HG03060 (cell line): Measurements from ENCODE around the gene A1CF.
"Not testable (repeated sequence)": the region's sequence is repeated elsewhere in the genome, so short reads cannot be mapped to it uniquely, and the experiment has no call there.

Source experiments
- ATAC-seq: cut with Tn5 transposase; IDR thresholded peaks from one replicate; pipeline ENCODE4 v1.9.1; 2021; ENCODE audit warnings: low read depth, moderate number of reproducible peaks; ENCODE audit not compliant: unreplicated experiment

Gene A1CF

DNA sequence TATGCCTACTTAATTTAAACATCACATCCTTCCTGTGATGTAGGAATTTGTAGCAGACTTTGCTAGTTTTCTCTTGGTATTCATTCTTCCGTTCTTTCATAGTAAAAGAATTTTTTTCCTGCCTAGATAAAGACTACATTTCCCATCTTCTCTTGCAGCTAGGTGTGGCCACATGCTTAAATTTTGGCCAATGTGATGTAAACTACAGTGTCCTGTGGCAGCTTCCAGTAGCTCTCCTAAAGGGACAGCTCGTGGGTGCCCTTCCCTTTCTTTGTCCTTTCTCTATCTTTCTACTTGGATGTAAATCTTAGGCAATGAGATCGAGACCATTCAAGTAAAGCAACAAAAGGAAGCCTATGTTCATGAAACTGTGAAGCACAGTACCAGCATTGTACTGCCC is 87.1 kb downstream of the A1CF start:
- no peak for ATAC-seq

DNA sequence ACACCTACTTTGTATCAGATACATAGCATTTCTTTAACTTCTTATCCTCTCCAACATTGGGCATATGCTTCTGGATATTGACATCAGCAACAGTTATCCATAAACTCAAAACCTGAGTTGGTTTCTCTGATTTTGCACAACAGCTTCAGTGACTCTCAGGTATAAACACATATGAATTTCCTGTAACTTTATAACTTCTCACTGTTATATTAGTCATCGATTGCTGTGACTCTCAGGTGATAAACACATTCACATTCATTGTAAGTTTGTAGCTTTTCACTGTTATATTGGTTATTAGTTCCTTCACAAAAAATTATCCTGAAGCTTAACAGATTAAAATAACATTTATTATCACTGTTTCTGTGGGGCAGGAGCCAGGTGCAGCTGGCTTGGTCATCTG is 88.7 kb downstream of the A1CF start:
- ATAC-seq, result no peak

DNA sequence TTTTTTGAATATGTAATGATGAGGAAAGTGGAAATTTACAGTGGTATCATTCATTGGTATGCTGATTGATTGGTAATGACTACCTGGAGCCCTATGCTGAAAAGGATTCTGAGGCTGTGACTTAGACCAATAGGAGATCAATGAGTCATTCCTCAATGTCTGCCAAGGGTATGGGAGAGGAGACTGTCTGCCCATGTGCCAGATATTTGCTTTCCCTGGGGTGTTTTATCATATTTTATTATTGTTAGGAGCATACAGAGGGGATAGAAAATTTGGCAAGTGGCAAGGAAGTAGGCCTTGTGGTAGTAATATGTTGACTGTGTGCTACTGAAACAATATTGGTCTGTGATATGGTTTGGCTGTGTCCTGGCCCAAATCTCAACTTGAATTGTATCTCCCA is 90.9 kb downstream of the A1CF start:
- ATAC-seq, result no peak

DNA sequence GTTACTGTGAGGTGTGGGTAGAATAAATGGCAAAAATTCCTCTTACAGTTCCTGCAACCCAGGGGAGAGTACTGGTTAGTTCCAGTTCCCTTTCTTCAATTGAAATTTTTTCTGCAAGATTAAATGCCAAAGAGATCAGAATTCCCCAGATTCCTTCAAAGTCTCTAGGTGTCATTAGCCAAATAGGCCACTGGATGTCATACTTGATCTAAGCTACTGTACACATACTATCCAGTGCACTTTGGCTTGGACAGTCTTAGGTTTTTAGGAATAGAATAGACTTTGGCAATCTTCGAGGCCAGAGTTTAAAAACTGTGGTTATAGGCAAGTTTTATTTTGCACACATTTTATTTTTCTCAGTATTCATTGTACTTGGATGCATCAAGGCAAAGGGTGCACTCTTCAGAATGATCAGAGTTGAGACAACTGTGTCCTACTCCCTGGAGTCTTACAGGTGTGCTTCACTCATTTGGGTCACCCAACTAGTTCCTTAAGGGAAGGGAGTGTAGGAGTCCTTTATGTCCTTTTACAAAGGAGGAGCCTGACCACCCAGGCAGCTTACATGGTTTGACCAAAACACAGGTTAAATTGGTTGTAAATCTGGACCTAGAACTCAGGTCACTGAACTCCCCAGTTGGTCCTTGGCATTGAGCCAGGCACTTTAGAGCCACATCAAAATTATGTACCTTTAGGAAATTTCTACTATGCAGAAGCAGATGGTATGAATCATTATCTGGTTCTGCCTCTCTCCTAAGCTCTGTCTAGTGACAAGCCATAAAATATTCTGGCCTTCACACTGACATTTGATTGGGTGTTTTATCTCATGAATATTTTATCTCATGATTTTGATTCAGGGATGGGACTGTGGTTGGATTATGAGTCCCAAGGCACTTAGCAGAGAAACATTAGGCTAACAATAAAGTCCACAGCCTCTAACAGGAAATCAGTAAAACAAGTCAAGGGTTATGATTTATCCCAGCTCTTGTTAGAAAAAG is 96.2 kb downstream of the A1CF start:
- ATAC-seq, result no peak

DNA sequence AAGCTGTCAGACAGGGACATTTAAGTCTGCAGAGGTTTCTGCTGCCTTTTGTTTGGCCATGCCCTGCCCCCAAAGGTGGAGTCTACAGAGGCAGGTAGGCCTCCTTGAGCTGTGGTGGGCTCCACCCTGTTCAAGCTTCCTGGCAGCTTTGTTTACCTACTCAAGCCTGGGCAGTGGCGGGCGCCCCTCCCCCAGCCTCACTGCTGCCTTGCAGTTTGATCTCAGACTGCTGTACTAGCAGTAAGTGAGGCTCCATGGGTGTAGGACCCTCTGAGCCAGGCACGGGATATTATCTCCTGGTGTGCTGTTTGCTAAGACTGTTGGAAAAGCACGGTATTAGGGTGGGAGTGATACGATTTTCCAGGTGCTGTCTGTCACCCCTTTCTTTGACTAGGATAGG is 97.5 kb downstream of the A1CF start:
- ATAC-seq, result not testable (repeated sequence)

DNA sequence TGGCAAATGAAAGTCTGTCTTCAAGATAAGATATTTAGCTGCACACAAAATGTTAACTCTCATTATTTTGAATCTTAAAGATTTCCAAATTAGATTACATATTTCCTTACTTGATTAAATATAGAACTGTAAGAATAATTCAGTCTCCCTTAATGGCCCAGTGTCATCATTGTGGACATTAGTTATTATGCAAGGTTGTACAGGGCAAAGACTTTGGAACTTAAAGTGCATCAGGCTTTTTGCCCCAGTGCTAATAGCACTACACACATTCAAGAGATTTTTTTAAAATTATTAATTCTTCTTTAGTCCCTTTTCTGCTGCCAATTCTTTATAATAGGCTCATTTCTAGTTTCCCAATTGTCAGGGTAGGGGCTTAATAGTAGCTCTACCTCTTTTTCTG is 103.4 kb downstream of the A1CF start:
- not testable (repeated sequence) for ATAC-seq

DNA sequence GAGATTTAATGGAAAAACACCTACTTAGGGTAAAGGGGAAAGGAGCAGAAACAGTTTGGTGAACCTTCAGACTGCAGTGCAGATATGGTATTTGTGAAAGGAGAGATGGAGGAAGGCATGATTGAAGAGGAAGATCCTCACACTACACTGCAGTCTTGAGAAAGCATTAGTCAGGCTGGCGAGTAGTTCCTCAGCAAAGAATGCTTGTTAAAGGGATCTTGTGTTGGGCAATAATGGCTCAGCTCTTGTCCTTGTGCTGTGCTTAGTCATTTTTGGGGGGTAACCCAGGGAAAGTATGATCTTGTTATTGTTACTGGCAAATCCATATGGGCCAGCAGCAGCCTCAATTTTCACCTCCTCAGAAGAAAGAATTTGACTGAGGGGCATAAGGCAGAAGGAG is 105.4 kb downstream of the A1CF start:
- ATAC-seq, result not testable (repeated sequence)

DNA sequence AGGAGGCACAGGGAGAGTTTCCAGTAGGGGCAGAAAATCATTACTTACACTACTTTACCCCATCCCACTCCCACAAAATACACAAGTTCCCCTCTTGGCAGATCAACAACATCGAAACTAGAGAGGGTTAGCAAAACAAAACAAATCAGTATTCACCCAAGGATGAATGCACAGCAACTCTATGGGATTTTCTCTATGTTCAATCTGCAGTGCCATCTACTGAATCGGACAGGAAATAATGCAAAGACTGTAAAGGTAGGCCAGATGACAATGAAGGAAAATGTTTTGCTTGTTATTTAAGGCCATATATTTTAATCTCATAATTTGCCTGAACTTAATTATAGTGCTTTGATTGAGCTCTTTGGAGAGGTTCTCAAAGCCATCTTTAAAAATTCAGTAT is 110.6 kb downstream of the A1CF start:
- ATAC-seq, result not testable (repeated sequence)

DNA sequence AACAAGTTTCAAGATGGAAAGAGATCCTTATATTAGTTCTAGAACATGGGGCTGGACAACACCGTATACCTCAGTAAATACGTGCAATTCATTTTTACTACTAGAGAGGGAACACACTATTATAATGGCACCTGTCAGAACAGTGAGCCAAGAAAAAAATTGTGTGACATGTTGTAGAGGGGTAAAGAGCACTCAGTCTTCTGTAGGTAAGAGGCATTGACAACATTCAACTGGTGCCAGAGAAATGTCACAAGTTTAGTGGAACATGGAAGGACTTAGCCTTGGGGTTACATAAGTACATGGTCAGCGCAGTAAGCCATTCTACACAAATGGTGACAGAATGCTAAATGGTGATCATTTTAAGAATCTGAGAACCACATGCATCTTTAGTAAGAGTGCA is 113.4 kb downstream of the A1CF start:
- ATAC-seq, result not testable (repeated sequence)

DNA sequence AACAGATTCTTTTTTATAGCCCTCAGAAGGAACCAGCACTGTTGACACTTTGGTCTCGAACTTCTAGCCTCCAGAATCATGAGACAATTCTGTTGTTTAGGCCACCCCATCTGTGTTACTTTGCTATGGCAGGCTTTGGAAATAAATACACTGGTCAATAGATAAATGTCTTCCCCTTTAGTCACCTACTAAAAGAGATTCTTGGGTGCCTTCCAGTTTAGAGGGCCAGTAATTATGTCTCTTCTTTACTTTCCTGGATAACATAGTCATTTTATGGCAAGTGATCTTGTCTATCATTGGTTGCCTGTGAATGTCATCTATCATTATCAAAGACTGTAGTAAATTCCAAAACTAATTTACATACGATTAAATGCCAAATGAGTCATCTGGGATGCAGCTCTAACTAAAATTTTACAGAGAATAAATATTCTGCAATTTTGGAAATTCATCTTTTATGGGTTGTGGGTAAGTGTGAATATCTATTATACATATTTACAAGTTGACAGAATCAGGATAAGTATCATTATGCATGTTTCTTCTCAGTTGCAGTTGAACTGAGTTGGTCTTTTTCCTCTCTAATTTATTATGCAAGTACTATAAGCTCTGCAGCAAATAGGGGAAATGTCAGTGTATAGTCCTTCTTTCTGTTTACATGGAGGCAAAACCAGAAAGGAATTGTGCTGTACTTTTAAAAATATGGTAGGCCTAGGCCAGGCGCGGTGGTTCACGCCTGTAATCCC is 118.5 kb downstream of the A1CF start:
- ATAC-seq, result not testable (repeated sequence)
